NAMALWA (cell line): ENCODE measurements around the gene CTNNBIP1.

ENCODE experiments used
- DNase-seq: peaks from one replicate; pipeline ENCODE4 v3.0.0-alpha.2; 2015; ENCODE audit warnings: low spot score

The CTNNBIP1 gene

DNA sequence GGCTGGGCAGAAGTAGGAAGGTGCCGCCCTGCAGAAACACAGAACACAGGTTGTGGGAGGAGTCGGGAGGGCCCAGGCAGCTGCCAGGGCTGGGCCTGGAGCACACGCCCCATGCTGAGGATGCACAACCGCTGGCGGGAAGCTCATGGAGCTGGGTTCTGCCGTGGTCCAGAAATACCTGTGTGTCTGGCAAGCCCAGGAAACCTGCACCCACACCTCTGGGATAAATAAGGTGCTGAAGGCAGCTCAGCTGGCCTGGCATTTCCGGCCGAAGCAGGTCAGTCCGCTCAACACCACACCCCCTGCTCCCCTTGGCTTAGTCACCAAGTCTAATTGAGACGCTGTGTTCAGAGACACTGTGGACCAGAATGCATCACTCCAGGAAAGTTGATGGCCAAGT is 32.1 kb downstream of the CTNNBIP1 start:
- no peak for DNase-seq

DNA sequence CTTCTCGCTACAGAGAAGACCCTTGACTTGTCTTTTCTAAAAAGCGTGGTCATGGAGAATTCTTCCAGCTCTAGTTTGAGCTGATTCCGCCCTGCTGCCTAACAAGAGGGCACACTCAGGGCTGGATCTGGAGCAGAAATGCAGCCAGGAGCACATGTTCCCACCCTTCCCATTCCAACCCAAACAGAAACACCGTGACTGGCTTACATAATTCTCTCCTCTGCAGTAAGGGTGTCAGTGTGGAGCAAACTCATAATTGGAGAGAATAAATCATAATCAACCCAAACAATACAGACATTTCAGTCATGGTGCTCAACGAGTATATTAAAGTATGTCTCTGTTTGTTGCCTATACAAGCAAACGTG is 34.5 kb downstream of the CTNNBIP1 start:
- no peak for DNase-seq

DNA sequence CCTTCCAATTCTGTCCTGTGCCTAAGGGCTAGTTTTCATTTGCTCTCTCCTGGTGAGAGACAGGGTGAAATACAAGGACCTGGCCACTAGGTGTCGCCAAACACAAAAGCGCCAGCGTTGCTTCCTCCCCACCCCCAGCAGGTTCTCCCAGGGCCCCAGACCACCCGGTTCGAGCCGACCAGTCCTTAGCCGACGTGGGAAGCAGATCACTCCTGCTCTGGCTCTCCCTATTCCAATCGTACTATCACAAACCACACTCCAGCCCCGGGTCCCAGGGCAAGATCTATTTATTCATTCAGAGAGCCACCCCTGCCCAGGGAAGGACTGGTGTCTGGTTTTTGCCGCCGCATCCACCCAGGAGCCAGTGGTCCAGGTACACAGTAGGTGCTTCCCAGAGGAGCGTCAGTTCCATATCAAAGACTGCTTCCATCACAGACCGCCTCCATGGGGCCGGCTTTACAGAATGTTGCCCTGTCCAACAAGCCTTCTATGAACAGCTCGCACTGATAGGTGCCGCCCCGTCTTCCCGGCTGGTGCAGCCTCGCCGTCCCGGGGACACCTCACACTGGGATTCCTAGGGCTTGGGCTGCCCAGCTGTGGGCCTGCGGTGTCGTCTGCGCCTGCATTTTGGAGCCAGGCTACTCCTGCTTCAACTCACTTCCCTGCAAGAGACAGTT is 35.0 kb downstream of the CTNNBIP1 start:
- peak; percentile 89 for DNase-seq

DNA sequence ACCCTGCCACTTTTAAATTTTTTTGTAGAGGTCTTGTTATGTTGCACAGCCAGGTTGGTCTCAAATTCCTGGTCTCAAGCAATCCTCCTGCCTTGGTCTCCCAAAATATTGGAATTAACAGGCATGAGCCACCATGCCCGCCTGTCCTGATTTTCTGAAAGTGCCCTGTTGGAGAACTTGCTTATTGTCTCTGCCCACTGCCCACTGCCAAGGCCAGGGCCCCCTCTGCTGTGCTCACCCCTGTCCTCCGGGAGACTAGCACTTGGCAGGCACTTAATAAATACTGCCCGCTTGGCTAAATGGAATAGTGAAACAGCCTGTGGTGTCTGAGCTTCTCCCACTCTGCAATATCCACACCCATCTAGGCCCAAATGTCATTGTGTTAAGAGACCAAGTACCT is 35.7 kb downstream of the CTNNBIP1 start:
- DNase-seq = no peak

DNA sequence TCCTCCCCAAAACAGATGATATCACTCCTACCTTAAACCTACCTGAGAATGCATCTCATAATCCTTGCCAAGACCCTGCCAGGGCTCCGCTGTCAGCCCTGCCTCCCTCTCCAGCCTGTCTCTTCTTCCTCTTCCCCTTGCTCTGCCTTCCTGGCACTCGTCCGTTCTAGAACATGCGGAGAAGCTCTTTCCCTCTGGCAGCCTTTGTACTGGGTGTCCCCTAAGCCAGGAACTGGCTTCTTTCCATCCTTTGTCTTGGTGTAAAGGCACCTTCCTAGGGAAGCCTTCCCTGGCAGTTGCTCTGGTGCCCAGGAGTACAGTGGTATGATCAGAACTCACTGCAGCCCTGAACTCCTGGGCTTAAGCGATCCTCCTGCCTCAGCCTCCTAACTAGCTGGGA is 36.1 kb downstream of the CTNNBIP1 start:
- no peak for DNase-seq

DNA sequence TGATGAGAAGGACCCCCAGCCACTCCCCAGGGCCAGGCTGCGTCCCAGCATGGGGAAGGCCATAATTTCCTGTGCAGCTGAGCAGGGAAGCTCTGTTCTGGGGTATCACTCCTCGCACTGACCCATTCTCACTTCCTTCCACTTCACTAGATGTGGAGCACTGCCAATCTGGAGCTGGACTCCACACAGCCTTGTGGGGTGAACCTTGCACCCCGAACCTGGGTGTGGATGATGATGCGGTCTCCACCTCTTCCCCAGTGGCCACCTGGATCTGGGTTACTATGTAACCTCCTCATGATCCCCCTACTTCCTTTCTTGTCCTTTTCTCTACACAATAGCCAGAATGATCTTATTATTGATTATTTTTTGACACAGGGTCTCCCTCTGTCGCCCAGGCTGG is 36.7 kb downstream of the CTNNBIP1 start:
- DNase-seq = no peak

DNA sequence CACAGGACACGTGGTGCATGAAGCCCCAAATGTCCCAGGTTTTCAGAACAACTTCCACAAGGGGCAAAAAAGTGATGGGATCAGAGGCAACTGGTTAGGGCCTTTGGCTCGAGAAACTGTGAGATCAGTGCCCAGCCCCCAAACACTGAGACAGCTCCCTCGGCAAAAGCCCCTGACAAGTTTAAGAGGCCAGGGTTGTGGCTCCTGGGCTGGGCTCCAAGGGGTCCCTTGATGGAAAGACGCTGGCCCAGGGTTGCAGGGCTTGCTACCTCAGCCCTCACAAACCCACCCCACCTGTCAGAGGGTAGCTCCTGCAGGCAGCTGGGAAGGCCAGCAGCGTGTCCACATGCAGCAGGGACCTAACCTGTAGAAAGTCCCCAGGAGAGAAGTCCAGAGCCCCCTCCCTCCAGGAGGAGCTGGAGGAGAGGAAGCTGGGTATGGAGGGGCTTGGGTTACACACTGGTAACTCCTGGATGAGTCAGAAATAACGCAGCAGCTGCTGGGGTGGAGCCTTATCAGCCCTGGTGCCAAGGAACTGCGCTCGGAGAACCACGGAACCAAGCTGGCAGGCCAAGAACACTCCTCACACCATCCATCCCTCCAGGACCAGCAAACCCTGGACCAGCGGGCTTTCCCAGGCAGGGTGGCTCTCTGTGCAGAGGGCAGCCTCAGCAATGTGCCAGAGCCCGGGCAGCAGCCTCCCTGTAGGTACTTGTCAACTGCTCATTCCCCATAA is 37.5 kb downstream of the CTNNBIP1 start:
- no peak for DNase-seq

DNA sequence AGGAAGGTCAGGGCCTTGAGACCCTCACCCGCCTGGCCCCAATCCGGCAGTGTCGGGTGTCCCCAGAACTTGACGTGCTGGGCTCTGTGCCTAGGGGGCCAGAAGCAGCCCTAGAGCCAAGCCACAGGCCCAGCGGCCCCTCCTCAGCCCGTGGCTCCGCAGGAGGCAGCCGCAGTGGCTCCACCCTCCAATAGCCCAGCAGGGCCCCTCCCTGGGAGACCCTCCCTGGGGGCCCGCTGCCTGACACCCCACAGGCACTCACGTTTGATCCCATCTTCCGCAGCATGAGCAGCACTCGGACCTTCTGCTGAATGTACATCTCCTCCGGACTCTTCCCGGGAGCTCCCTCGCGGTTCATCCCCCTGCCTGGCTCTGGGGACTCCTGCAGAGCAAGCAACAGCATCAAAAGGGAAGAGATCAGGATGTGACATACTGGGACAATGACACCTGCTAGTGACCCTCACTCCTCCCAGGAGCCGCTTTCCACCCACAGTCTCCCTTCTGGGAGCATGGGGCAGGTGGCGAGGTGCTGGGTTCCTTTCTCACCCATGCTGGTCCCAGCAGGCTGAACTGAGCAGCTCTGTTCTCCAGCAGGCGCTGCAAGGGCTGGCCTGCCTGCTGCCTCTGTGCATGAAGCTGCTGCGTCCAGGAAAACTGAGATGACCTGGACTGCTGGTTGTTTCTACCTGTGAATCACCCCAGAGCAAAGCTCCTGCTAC is 38.2 kb downstream of the CTNNBIP1 start:
- DNase-seq = no peak

DNA sequence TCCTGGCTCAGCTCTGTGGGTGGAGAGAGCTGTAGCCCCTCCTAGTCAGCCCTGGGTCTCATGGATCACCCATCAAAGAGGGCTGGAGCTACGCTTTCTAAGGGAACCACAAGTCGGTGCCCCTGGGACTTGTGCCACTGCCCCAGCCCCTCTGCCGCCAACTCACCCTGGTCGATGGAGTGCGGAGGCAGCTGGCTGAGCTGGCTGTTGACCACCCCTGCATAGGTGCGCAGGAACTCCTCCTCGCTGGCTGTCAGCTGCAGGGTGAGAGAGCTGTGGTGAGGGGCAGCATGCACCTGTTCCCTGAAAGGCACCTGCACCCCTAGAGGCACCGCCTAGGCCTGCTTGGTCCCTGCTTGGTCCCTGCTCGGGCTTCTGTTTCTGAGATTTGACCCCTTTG is 39.0 kb downstream of the CTNNBIP1 start:
- peak; percentile 59 for DNase-seq

DNA sequence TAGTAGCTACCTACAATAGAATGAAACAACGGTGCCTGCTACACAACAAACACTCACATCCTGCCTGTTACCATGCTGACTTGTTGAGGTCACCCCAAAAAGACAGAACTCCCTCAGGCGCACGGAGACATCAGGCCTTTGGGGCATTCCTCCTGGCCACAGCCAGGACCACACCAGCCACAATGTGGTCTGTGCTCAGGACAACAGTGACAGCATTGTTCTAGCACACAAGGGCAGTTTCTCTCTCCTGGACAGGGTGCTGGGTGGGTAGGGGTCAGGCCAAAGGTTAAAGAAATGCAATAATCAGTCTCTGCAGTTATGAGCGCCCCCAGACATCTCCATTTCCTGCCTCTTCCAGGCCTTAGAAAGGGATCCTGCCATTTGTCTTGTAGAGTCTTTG is 39.5 kb downstream of the CTNNBIP1 start:
- no peak for DNase-seq

DNA sequence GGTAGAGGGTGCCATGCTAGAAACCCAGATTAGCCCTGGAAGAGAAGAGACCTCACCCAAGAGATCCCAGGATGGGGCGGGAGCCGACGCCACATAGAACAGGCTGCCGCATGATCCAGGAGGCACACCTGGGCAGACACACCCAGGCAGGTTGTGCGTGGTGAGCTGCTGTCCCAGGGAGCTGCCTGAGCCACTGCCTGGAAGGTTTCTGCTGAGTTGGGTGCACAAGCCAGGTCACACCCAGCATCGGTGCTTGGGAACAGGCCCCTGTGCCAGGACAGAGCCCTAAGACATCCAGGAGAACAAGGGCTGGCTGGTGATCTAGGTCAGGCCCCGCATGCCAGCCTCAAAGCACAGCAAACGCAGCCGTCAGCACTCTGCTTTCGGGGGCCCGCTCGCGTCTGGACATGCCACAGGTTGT is 40.2 kb downstream of the CTNNBIP1 start:
- no peak for DNase-seq

DNA sequence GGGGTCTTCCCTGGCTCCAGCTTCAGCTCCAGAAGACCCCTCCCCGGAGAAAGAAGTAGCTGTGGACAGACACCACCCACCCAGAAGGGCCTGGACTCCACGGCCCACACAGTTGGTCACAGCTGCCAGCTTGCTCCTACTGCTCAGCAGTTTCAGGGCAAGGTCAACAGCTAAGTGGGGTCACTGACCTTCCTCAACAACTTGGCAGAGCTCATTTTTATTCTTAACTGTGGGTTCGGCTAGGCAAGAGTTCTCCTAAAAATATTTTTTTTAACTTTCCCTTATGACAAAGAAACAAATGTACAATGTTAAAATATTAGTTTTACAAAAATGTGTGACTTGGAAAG is 41.9 kb downstream of the CTNNBIP1 start:
- DNase-seq = no peak

DNA sequence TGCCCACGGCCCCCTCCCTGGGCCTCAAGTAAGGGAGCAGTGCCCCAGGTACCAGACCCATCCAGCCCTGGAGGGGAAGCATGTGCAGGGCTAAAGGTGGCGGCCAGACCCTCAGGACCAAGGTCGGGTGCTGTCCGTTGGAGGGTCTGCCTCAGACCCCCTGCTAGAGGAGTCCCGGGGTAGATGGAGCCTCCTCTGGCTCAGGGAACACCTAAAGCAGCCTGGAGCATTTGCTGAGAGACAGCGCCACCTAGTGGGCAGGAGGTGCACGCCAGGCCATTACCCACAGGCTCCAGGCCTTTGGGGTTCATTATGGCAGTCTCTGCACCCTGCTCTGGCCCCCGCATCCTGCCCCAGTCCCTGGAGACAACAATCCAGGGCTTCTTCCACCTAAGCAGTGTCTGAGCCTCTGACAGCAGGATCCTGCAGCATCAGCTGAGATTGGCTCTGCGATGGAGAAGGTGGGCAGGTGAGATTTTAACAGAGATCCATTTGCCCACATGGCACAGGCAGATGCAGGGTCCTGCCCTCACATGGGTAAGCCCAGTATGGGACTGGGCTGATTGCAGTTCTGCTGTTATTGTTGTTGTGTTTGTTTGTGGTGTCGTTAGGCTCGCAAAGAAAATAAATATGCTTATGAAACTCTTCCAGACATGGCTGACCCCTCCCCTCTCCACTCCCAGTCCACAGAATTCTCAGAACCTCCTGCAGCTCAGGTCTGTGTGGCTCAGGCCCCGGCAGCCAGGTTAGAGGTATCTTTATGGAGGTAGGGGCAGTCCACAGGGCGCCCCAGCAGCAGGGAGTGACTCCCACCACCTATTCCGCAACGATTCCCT is 42.4 kb downstream of the CTNNBIP1 start:
- peak; percentile 93 for DNase-seq

DNA sequence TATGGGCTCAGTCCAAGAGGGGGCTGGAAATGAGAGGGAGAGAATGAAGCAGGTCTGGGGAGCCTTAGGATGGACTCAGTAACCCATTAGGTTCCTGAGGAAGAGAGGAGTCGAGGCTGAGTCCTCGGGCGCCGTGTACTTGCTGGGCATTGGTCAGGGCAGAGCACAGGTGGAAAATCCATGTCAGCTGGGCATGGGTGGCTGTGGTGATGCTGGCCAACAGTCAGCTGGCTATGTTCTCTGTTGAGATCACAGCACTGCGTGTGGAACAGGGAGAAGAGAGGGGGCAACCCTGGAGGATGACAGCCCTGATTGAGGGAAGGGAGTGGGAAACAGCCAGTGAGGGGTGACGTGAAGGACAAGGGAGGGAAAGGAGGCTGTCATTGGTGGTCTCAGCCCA is 43.2 kb downstream of the CTNNBIP1 start:
- DNase-seq = no peak

DNA sequence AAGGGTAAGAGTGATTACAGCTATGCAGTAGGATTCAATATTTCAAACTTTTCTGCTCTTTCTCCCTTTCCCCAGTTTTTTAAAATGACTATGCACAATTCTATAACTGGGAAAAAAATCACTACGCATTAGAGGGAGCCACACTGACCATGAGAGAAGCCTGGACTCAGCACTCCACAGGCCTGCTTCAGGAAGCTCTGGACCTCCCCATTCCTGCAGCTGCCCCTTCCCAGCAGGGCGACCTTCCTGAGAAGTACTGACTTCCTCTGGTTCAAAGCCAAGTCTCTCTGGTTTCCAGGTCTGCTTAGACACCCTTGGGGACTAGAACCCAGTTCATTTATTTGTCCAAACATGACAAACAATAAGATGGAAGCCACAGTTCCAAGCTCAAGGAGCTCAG is 44.3 kb downstream of the CTNNBIP1 start:
- no peak for DNase-seq

DNA sequence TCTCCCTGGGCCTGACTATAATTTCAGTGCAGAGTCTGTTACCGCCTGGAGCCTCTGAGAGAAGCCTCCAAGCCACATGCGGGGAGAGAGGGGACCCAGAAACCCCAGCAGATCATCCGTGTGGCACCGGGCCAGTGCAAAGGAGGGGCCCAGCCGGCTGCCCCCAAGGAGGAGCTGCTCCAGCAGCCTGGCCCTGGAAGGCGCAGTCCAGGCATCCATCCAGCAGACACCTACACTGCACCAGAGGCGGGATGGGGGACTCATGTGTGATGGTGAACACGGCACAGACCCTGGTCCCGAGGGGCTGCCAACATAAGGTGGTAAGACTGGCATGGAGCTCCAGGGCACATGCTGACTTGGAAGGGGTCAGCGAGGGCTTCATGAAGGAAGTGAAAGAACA is 46.7 kb downstream of the CTNNBIP1 start:
- DNase-seq = no peak

DNA sequence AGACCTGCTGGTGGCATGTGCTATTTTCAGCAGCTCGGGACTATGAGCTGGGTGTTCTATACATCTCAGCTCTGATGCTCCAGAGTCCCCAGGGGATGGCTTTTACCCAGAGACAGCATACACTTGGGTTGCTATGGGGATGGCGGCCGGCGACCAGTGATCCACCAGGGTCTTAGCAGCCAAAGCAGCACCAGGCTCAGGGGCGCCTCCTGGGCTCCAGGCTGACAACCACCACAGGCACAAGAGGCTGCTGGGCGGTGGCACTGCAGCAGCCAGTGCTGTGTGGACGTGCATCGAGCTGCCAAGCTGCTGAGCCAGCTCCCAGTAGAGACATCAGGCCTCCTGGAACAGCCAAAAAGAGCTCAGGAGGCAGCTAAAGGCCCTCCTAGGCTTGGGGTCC is 48.7 kb downstream of the CTNNBIP1 start:
- peak; percentile 58 for DNase-seq

DNA sequence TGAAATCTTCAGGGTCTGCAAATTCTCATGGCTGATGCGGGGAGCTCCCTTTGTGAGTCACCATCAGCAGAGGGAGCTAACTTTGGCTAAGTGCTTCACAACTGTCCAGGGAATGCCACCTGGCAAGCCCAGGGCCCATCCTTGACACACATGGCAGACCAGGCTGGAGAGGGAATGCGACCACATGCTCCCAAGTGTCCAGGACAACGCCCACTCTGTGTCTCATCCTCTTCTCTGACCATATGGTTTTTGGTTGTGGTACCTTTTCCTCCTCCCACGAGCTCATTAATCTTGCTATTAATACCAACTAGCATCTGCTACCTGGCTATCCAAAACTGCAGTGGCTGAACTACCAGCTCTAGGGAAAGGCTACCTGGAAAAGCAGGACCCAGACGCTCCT is 49.2 kb downstream of the CTNNBIP1 start:
- no peak for DNase-seq

DNA sequence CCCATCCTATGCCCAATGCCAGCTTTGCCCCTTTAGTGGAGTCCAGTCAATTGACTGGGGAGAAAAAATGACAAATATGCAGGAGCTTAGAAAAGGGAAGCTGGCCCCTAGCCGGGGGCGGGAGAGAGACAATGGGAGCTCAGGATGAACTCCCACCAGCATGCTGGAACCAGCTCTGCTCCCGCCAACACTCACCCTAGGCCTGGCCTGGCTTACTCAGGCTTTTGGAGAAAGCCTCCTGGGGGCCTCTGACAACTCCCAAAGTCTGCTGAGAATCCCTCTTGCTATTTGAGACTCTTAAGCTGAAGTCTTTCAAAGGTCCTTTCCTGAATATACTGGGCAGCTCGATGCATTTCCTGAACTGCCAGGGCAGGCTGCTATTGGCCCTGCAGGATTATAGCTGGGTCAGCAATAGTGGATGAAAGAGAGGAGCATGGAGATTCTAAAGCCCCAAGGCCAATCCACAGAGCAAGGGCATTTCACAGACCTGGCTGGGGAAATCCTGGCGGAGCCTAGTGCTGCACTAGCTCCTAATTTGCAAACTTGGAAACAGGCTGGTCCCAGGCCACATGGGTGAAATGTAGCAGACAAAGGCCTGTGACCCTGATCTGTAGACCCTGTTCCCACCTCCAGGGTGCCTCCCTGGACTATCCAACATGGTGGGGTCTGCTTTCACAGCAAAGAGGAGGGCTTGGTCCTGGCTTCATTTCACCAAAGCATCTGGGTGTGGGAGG is 50.6 kb downstream of the CTNNBIP1 start:
- no peak for DNase-seq

DNA sequence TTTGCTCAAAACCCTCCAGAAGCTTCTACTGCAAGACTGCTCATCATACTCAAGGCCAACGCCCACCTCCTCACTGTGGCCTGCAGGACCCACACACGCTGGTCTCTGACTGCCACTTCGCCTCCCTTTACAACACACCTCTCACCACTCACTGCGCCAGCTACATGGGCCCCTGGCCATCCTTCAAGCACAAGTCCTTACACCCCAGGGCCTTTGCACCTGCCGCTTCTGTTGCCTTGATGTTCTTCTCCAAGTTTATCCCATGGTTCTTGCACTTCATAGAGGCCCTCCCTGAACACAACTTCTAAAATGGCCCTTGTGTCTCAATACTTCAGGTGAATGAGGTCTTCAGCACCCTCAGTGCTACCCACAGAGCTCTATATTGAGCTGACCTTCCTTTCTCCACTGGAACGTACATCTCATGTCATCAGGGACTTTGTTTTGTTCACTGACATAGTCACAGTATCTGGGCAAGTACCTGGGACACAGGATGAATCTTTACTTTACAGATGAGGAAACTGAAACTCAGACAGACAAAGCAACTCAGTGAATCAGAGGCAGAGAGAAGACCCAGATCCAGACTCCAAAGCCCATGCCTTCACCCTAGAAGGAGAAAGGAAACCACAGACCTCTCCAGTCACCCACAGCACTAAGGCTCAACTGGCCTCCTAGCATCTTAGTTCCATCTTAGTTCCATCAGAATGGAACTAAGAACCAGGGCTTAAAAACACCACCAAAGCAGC is 51.6 kb downstream of the CTNNBIP1 start:
- DNase-seq = no peak

DNA sequence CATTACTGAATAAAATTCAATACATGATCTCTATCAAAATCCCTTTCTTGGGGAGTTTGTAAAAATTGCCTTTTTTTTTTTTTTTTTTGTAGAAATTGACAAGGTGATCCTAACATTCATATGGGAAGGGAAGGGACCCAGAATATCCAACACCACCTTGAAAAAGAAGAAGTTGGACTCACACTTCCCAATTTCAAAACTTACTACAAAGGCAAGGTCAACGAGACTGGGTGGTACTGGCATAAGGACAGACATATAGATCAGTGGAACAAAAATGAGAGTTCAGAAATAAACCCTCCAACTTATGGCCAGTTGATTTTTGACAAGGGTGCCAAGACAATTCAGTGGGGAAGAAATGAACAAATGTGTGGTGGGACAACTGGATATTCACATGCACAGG is 54.9 kb downstream of the CTNNBIP1 start:
- DNase-seq = no peak
